Body of pancreas (tissue), 4 donors: ENCODE data around the gene PUSL1. TPM values are rescaled to one million over a fixed set of nuclear protein-coding genes. Genes with fewer than 3 reads are reported as not detected.

ENCODE experiments used
- ATAC-seq: fragments of 150-250 bp; one replicate; pipeline ENCODE4 v1.9.1; 2016
- DNase-seq, 4 donors: peaks; one replicate each; pipeline ENCODE4 v3.0.0-alpha.2; 2019
- H3K27ac ChIP-seq, 4 donors: fragments of 200-600 bp; sonication (generic); 1 replicate in 3 of 4; 2 replicates in 1 of 4; pipeline versions ENCODE4 v1.5.1 to v1.6.1; 2016 to 2019; ENCODE audit warnings: mild to moderate bottlenecking in 1 of 4, mixed read lengths in 1 of 4, moderate library complexity in 1 of 4
- H3K27me3 ChIP-seq, 2 donors: fragments of 200-600 bp; sonication (generic); one replicate each; pipeline ENCODE4 v1.6.0; 2016; ENCODE audit warnings: mild to moderate bottlenecking in 1 of 2
- H3K36me3 ChIP-seq, 2 donors: fragments of 200-600 bp; sonication (generic); replicated peaks in 1 of 2; 2 replicates each; pipeline ENCODE4 v1.5.1; 2016; ENCODE audit warnings: low read depth in 2 of 2; ENCODE audit not compliant: insufficient read depth in 1 of 2
- H3K4me1 ChIP-seq: fragments of 200-600 bp; sonication (generic); one replicate; pipeline ENCODE4 v1.6.0; 2016
- H3K4me3 ChIP-seq, 2 donors: fragments of 200-600 bp; sonication (generic); 1 replicate in 1 of 2; 2 replicates in 1 of 2; pipeline ENCODE4 v1.5.1; 2016 to 2019
- H3K9me3 ChIP-seq, 3 donors: fragments of 200-600 bp; sonication (generic); 1 replicate in 2 of 3; 2 replicates in 1 of 3; pipeline ENCODE4 v1.5.1; 2016
- CTCF ChIP-seq, 7 experiments: fragments of 450-650 bp in 4 of 7; fragments of 200-600 bp in 3 of 7; sonication (generic) in 3 of 7; IDR thresholded peaks; one replicate each; pipeline ENCODE4 v1.5.1; 2016 to 2019; ENCODE audit warnings: antibody characterized with exemption in 7 of 7
- POLR2A ChIP-seq, 3 donors: fragments of 450-650 bp; IDR thresholded peaks; one replicate each; pipeline ENCODE4 v1.6.1; 2016; ENCODE audit warnings: antibody characterized with exemption in 3 of 3, mild to moderate bottlenecking in 2 of 3
- WGBS, 2 donors: methylation state at CpG; one replicate each; pipeline ENCODE4 v1.1.5; 2017; 5-methylcytosine and 5-hydroxymethylcytosine counted together
- intact Hi-C: fragments of 100-400 bp; cut with DNase I; formaldehyde crosslinking; loops from one replicate; pipeline ENCODE4 v1.15.1; 2023
- total RNA-seq, 2 donors: library from RNA; depleted of rRNA; stranded (reverse); fragments of >200 nt; gene quantifications; one replicate each; pipeline ENCODE4 v1.1.0, GENCODE V29; 2016

The PUSL1 gene
- total RNA-seq, 2 donors from 2014 or later: 20.2 to 20.8 TPM

GRCh38 chr1:1328254-1328653, 19.9 kb downstream of the PUSL1 start:
- peaks cover 24% of the 10 kb centered on the region for H3K4me1 ChIP-seq
- intact Hi-C loops: no loop called here
- H3K9me3 ChIP-seq: no peaks in the 10 kb centered on the region
- no peaks in the 10 kb centered on the region for H3K27me3 ChIP-seq
- H3K36me3 ChIP-seq: peaks cover 3 to 8% of the 10 kb centered on the region in 2 donors
- TF ChIP-seq POLR2A (IDR thresholded peaks at IDR 0.05) (no peak), CTCF (IDR thresholded peaks at IDR 0.05) (no peak)
- DNase-seq (no peak), ATAC-seq (no peak)
- no peak overlapping the region for H3K4me3 ChIP-seq
- 81 to 100% methylated on average over 1 to 15 of the region's 15 CpGs for WGBS, 2 donors
- no peak overlapping the region for H3K27ac ChIP-seq

- 84 to 87% methylated on average over 45 to 58 of the region's 58 CpGs for WGBS, 2 donors
- ATAC-seq: no peak
- H3K4me1 ChIP-seq: peaks cover 28% of the 10 kb centered on the region
These were observed 21.2 kb downstream of the PUSL1 start for GRCh38 chr1:1329304-1330210.

GRCh38 chr1:1330366-1331067, 22.1 kb downstream of the PUSL1 start:
- peaks cover 24% of the 10 kb centered on the region for H3K4me1 ChIP-seq
- H3K4me3 ChIP-seq: no peak overlapping the region
- WGBS, 2 donors: 16 to 50% methylated on average over 5 to 15 of the region's 15 CpGs
- intact Hi-C loops: no loop called here
- H3K27ac ChIP-seq: no peak overlapping the region
- DNase-seq (no peak), ATAC-seq (no peak)
- H3K9me3 ChIP-seq: no peaks in the 10 kb centered on the region
- H3K36me3 ChIP-seq: peaks cover 3 to 8% of the 10 kb centered on the region in 2 donors
- no peaks in the 10 kb centered on the region for H3K27me3 ChIP-seq
- TF ChIP-seq CTCF (IDR thresholded peaks at IDR 0.05): no peak

More at GRCh38 chr1:1329304-1330210, 21.2 kb downstream of the PUSL1 start:
- TF ChIP-seq POLR2A (IDR thresholded peaks at IDR 0.05) (no peak), CTCF (IDR thresholded peaks at IDR 0.05) (no peak)
- H3K27ac ChIP-seq: no peak overlapping the region
- no peaks in the 10 kb centered on the region for H3K27me3 ChIP-seq
- H3K4me3 ChIP-seq: no peak overlapping the region
- intact Hi-C loops: no loop called here
- peaks cover 3 to 8% of the 10 kb centered on the region in 2 donors for H3K36me3 ChIP-seq
- H3K9me3 ChIP-seq: no peaks in the 10 kb centered on the region
- no peak for DNase-seq

- H3K4me1 ChIP-seq: peaks cover 16% of the 10 kb centered on the region
- intact Hi-C loops: no loop called here
- DNase-seq: no peak
- ATAC-seq: no peak
- no peak for TF ChIP-seq CTCF (IDR thresholded peaks at IDR 0.05)
- TF ChIP-seq POLR2A (IDR thresholded peaks at IDR 0.05): no peak
- H3K9me3 ChIP-seq: no peaks in the 10 kb centered on the region
- H3K27ac ChIP-seq: no peak within 1 kb of the TSS
- H3K4me3 ChIP-seq: no peak within 1 kb of the TSS
- peaks cover 3 to 8% of the 10 kb centered on the region in 2 donors for H3K36me3 ChIP-seq
- no peaks in the 10 kb centered on the region for H3K27me3 ChIP-seq
- 64 to 71% methylated on average over 16 to 32 of the region's 41 CpGs for WGBS, 2 donors
These were observed 22.9 kb downstream of the PUSL1 start, which contains the start of gene TAS1R3 for GRCh38 chr1:1331068-1331965. TSS of gene TAS1R3 (plus strand) at chr1:1331280. CDS start at chr1:1331346, 66 bp downstream.
